SK-N-MC (cell line): ENCODE measurements around the gene TMEM74B.
"Not testable (repeated sequence)": the region's sequence is repeated elsewhere in the genome, so short reads cannot be mapped to it uniquely, and the experiment has no call there.

Experiments
- DNase-seq: peaks from one replicate; pipeline ENCODE4 v3.0.0-alpha.2; 2011; ENCODE audit warnings: low read depth, low spot score
- H3K27ac ChIP-seq: fragments of 200-600 bp; sonication (generic); 2 replicates; pipeline ENCODE4 v1.5.1; 2016; ENCODE audit warnings: mixed run types
- H3K36me3 ChIP-seq: fragments of 200-600 bp; sonication (generic); 2 replicates; pipeline ENCODE4 v1.6.1; 2017; ENCODE audit warnings: antibody characterized with exemption, low read length, mixed read lengths; ENCODE audit not compliant: insufficient read depth
- H3K4me3 ChIP-seq: fragments of 200-600 bp; sonication (generic); 2 replicates; pipeline ENCODE4 v1.5.1; 2016
- H3K9ac ChIP-seq: fragments of 200-600 bp; sonication (generic); 2 replicates; pipeline ENCODE4 v1.8.0; 2017; ENCODE audit warnings: mixed run types, mixed read lengths; ENCODE audit not compliant: insufficient read length
- H3K9me3 ChIP-seq: fragments of 200-600 bp; sonication (generic); 2 replicates; pipeline ENCODE4 v1.6.1; 2017; ENCODE audit warnings: low read depth, mild to moderate bottlenecking, antibody characterized with exemption, low read length, moderate library complexity, mixed read lengths
- EZH2 ChIP-seq: fragments of 200-600 bp; sonication (generic); IDR thresholded peaks from one replicate; pipeline ENCODE4 v1.6.1; 2017; ENCODE audit warnings: antibody characterized with exemption
- FOXP2 ChIP-seq: optimal IDR thresholded peaks from 2 replicates; pipeline ENCODE3; 2011; ENCODE audit warnings: mild to moderate bottlenecking, moderate library complexity; ENCODE audit not compliant: insufficient read depth; ENCODE audit errors: extremely low read length, control extremely low read depth
- POLR2AphosphoS5 ChIP-seq: IDR thresholded peaks from 2 replicates; pipeline ENCODE4 v1.6.1; 2012; ENCODE audit warnings: mild to moderate bottlenecking, low read depth, low read length, borderline replicate concordance

TMEM74B gene

DNA sequence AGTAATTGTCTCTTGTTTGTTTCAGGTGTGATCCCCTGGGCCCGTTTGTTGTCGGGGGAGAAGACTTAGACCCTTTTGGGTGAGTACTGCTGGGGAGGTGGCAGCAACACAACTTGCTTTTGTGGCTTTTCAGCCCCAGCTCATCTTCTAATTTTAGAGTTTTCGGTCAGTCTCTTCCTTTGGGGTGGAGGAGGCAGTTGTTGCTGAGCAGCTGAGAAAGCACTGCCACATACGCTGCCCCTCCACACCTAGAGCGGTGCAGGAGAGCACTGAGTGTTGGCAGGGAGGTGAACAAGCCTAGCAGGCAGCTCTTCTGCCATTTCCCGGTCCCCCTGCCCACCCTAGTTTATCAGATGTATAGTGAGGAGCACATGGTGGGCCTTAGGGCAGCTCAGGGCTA lies 21.7 kb downstream of the TMEM74B start:
- H3K9me3 ChIP-seq, result no peaks in the 10 kb centered on the region
- no peak overlapping the region for H3K4me3 ChIP-seq
- H3K27ac ChIP-seq, result no peak overlapping the region
- TF ChIP-seq POLR2AphosphoS5, result no peak
- no peak for TF ChIP-seq FOXP2
- no peak for TF ChIP-seq EZH2
- H3K36me3 ChIP-seq, result peaks cover 64% of the 10 kb centered on the region
- H3K9ac ChIP-seq, result no peak overlapping the region
- no peak for DNase-seq

DNA sequence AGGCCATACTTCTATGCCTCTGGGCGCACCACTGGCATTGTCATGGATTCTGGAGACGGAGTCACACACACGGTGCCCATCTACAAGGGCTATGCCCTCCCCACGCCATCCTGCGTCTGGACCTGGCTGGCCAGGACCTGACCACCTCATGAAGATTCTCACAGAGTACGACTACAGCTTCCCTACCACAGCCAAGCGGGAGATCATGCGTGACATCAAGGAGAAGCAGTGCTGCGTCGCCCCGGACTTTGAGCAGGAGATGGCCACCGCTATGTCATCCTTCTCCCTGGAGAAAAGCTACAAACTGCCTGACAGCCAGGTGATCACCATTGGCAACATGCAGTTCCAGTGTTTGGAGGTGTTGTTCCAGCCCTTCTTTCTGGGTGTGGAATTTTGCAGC lies 23.8 kb downstream of the TMEM74B start:
- H3K9ac ChIP-seq, result no peak overlapping the region
- DNase-seq, result no peak
- H3K4me3 ChIP-seq, result no peak overlapping the region
- H3K9me3 ChIP-seq, result no peaks in the 10 kb centered on the region
- TF ChIP-seq FOXP2, result no peak
- no peak for TF ChIP-seq EZH2
- H3K36me3 ChIP-seq, result peaks cover 43% of the 10 kb centered on the region; the same call in 1 of the 2 replicates
- no peak overlapping the region for H3K27ac ChIP-seq

DNA sequence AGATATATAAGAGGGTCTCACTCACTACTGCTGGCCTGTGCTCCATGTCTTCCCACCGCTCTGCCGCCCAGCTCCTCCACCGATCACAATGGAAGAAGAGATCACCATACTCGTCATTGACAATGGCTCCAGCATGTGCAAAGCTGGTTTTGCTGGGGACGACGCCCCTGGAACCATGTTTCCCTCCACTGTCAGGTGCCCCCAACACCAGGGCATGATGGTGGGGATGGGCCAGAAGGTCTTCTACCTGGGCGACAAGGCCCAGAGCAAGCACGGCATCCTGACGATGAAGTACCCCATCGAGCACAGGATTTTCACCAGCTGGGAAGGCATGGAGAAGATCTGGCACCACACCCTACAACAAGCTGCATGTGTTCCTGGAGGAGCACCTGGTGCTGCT lies 24.3 kb downstream of the TMEM74B start:
- Histone ChIP-seq H3K9me3 (no peaks in the 10 kb centered on the region), H3K27ac (no peak overlapping the region), H3K4me3 (no peak overlapping the region), H3K36me3 (peaks cover 44% of the 10 kb centered on the region), H3K9ac (no peak overlapping the region)
- no peak for TF ChIP-seq EZH2
- DNase-seq, result no peak

DNA sequence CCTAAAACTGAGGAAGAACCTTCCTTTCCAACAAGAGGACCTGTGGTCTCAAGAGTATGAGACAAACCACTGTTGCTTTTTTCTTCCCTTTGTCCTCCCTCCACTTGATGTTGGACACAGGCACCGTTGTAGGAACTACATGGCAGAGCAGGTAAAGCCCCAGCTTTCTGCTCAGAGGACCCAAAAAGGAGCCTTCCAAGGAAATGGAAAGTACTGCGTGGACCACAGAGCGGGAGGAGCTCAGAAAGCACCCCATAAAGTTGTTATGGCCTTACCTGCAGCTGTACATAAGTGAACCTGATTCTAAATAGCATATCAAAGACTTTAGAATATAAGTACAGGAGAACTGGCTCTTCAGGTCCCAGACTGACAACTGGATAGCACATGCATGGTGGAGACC lies 29.4 kb downstream of the TMEM74B start:
- H3K9ac ChIP-seq, result no peak overlapping the region
- H3K4me3 ChIP-seq, result no peak overlapping the region
- no peak for DNase-seq
- H3K9me3 ChIP-seq, result no peaks in the 10 kb centered on the region
- TF ChIP-seq EZH2, result no peak
- TF ChIP-seq FOXP2, result no peak
- TF ChIP-seq POLR2AphosphoS5, result no peak
- no peak overlapping the region for H3K27ac ChIP-seq
- H3K36me3 ChIP-seq, result peaks cover 29% of the 10 kb centered on the region

DNA sequence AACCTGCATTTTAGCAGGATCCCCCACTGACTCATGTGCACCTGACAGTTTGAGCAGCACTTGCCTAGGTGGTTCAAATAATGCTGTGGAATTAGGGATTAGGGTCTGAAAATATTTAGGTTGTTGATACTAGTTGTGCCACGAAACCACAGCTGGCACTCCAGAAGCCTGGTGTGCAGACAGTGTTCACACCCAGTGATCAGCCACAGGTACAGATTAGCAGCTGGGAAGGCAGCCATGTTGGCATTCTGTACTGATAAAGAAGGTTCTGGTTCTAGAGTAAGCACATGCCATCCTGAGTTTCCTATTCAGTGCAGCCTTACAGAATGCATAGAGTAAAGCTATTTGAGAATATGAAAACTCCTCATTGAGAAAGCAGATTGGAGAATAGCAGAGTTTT lies 30.1 kb downstream of the TMEM74B start:
- TF ChIP-seq EZH2 (no peak), FOXP2 (no peak), POLR2AphosphoS5 (no peak)
- Histone ChIP-seq H3K36me3 (peaks cover 29% of the 10 kb centered on the region), H3K27ac (no peak overlapping the region), H3K9ac (no peak overlapping the region), H3K4me3 (no peak overlapping the region), H3K9me3 (no peaks in the 10 kb centered on the region)
- DNase-seq, result no peak

DNA sequence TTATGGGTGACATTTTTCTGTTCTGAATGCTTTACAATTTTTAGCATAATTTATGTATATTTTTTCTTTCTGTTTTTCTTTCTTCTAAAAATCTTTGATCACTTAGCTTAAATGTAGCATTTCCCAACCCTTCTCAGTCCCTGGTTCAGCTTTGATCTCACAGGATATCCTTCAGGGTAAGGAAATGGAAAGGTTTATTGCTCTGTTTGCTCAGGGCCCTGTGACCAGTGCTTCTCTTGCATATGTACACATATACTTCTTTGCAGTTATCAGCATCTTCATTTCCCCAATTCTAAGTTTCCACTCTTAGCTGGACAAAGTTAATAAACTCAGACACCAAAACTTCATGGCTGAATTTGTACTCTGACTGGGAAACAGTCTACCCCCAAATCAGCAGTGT lies 30.6 kb downstream of the TMEM74B start:
- no peaks in the 10 kb centered on the region for H3K9me3 ChIP-seq
- no peak overlapping the region for H3K4me3 ChIP-seq
- no peak overlapping the region for H3K9ac ChIP-seq
- peaks cover 25% of the 10 kb centered on the region for H3K36me3 ChIP-seq
- no peak for TF ChIP-seq POLR2AphosphoS5
- TF ChIP-seq EZH2, result no peak
- no peak for TF ChIP-seq FOXP2
- no peak overlapping the region for H3K27ac ChIP-seq
- DNase-seq, result no peak

DNA sequence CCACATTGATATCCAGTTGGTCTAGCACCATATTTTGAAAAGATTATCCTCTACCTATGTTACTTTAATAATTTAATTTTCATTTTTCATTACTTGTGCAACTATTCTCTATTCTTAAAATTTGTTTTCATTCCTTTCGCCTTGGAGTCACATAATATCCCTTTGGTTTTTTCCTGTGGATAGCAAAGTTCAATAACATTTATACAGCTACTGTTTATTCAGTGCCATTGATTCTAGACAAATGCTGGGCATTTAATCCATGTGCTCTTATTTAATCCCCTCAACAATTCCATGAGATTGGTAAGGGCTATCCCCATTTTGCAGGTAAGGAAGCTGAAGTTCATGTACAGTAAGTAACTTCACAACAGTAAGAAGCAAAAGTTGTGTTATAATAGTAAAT lies 33.8 kb downstream of the TMEM74B start:
- H3K9ac ChIP-seq, result no peak overlapping the region
- H3K36me3 ChIP-seq, result peaks cover 33% of the 10 kb centered on the region
- TF ChIP-seq FOXP2, result no peak
- TF ChIP-seq EZH2, result no peak
- TF ChIP-seq POLR2AphosphoS5, result no peak
- no peak overlapping the region for H3K27ac ChIP-seq
- H3K4me3 ChIP-seq, result no peak overlapping the region
- no peak for DNase-seq
- H3K9me3 ChIP-seq, result no peaks in the 10 kb centered on the region

DNA sequence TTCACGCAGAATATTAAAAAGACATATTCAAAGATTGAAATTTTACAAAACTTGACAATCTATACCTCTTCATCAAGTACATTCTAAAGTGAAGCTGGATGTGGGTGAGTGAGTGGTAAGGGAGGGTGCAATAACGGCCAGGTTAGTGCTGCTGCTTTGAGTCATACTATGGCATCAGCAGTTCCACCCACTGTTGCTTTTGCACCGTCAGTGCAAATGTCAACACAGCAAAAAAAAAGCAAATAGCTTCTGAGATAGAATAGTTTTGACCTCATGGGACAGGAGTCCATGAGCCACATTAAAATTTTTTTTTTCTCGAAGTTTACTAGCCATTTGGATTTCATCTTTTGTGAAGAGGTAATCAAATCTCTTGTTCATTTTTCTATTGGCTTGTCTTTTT lies 34.6 kb downstream of the TMEM74B start:
- H3K9me3 ChIP-seq, result no peaks in the 10 kb centered on the region
- H3K4me3 ChIP-seq, result no peak overlapping the region
- TF ChIP-seq FOXP2, result no peak
- DNase-seq, result no peak
- peaks cover 26% of the 10 kb centered on the region for H3K36me3 ChIP-seq
- H3K27ac ChIP-seq, result no peak overlapping the region
- no peak overlapping the region for H3K9ac ChIP-seq

DNA sequence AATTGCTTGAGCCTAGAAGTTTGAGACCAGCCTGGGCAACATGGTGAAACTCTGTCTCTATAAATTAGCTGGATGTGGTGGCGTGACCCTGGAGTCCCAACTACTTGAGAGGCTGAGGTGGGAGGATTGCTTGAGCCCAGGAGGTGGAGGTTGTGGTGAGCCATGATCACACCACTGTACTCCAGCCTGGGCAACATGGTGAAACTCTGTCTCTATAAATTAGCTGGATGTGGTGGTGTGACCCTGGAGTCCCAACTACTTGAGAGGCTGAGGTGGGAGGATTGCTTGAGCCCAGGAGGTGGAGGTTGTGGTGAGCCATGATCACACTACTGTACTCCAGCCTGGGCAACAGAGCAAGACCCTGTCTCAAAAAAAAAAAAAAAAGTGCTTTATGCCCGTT lies 35.0 kb downstream of the TMEM74B start:
- peaks cover 22% of the 10 kb centered on the region for H3K36me3 ChIP-seq
- not testable (repeated sequence) for H3K9ac ChIP-seq, DNase-seq, H3K27ac ChIP-seq, H3K9me3 ChIP-seq, H3K4me3 ChIP-seq

DNA sequence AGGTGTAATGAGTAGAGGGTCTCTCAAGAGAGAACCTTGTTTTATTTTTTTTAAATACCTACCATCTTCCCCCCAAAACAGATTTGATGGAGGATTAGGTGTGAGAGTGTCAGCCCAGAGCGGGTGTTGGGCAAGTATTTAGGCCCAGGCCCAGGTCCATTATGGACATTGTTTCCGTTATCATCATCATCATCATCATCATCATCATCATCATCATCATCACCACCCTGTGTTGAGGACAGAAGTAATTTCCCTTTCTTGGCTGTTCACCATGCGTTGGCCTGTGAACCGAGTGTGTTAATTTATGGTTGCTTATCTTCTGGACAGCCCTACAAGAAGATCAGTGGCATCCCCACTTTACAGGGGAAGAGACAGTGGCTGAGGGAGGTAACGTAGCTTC lies 37.8 kb downstream of the TMEM74B start:
- no peaks in the 10 kb centered on the region for H3K9me3 ChIP-seq
- H3K27ac ChIP-seq, result no peak overlapping the region
- no peak overlapping the region for H3K4me3 ChIP-seq
- peaks cover 21% of the 10 kb centered on the region for H3K36me3 ChIP-seq
- no peak for TF ChIP-seq POLR2AphosphoS5
- no peak for TF ChIP-seq FOXP2
- no peak for TF ChIP-seq EZH2
- H3K9ac ChIP-seq, result no peak overlapping the region
- no peak for DNase-seq
